ENCODE data around the gene SGO2. TPM values are rescaled to one million over a fixed set of nuclear protein-coding genes. Genes with fewer than 3 reads are reported as not detected.

SGO2 gene
- total RNA-seq, 1 donor from 2014 or later = 2.8 TPM

GRCh38 chr2:200507179-200507578 is 18.8 kb upstream of the SGO2 start:
- H3K4me3 ChIP-seq = no peak overlapping the region
- no peaks in the 10 kb centered on the region for H3K9me3 ChIP-seq
- intact Hi-C loops (cut with DNase I) = no loop called here
- H3K36me3 ChIP-seq = peaks cover 39% of the 10 kb centered on the region
- peaks cover 11% of the 10 kb centered on the region for H3K4me1 ChIP-seq
- no peaks in the 10 kb centered on the region for H3K27me3 ChIP-seq (ENCODE audit: low read depth)
- no peak for TF ChIP-seq CTCF (IDR thresholded peaks at IDR 0.05)
- no peak for ATAC-seq
- no peak overlapping the region for H3K27ac ChIP-seq
- DNase-seq = no peak

- Histone ChIP-seq H3K4me1 (peaks cover 11% of the 10 kb centered on the region), H3K27ac (peak overlapping the region; percentile 92), H3K9me3 (no peaks in the 10 kb centered on the region), H3K27me3 (ENCODE audit: low read depth) (no peaks in the 10 kb centered on the region), H3K36me3 (peaks cover 21% of the 10 kb centered on the region), H3K4me3 (peak overlapping the region; percentile 90)
- no peak for TF ChIP-seq CTCF (IDR thresholded peaks at IDR 0.05)
- peak; percentile 5 to 17 for ATAC-seq
- intact Hi-C loops (cut with DNase I) = no loop called here
- no peak for DNase-seq
These were observed 16.8 kb upstream of the SGO2 start for GRCh38 chr2:200509235-200509611.

GRCh38 chr2:200509612-200510433 is 16.2 kb upstream of the SGO2 start, which contains the start of gene KCTD18:
Gene KCTD18 (minus strand): TSS chr2:200510068. CDS start chr2:200507016, 3,052 bp downstream.
- peak; percentile 85 for TF ChIP-seq CTCF (IDR thresholded peaks at IDR 0.05)
- peak within 1 kb of the TSS; percentile 90 for H3K4me3 ChIP-seq

GRCh38 chr2:200515155-200515554 is 10.9 kb upstream of the SGO2 start:
- ATAC-seq = no peak
- TF ChIP-seq CTCF (IDR thresholded peaks at IDR 0.05) = no peak
- Histone ChIP-seq H3K4me1 (peaks cover 3% of the 10 kb centered on the region), H3K27me3 (ENCODE audit: low read depth) (no peaks in the 10 kb centered on the region), H3K4me3 (no peak overlapping the region), H3K27ac (no peak overlapping the region), H3K36me3 (no peaks in the 10 kb centered on the region), H3K9me3 (no peaks in the 10 kb centered on the region)
- intact Hi-C loops (cut with DNase I) = no loop called here
- no peak for DNase-seq

More at GRCh38 chr2:200509612-200510433, 16.2 kb upstream of the SGO2 start, which contains the start of gene KCTD18:
- Histone ChIP-seq H3K9me3 (no peaks in the 10 kb centered on the region), H3K4me1 (peaks cover 11% of the 10 kb centered on the region), H3K27me3 (ENCODE audit: low read depth) (no peaks in the 10 kb centered on the region), H3K27ac (peak within 1 kb of the TSS; percentile 92), H3K36me3 (peaks cover 15% of the 10 kb centered on the region)
- intact Hi-C loops (cut with DNase I) = no loop called here
- peak; percentile 97 for DNase-seq
- peak; percentile 99 for ATAC-seq

GRCh38 chr2:200523158-200523557 is 2.8 kb upstream of the SGO2 start:
- H3K27me3 ChIP-seq (ENCODE audit: low read depth) = no peaks in the 10 kb centered on the region
- H3K4me1 ChIP-seq = peaks cover 8% of the 10 kb centered on the region
- intact Hi-C loops (cut with DNase I) = no loop called here
- H3K4me3 ChIP-seq = no peak overlapping the region
- no peak for ATAC-seq
- no peaks in the 10 kb centered on the region for H3K36me3 ChIP-seq
- no peaks in the 10 kb centered on the region for H3K9me3 ChIP-seq
- DNase-seq = no peak
- TF ChIP-seq CTCF (IDR thresholded peaks at IDR 0.05) = no peak
- H3K27ac ChIP-seq = no peak overlapping the region
